UCSD-AML1 (cell line): ENCODE data around the gene POT1.

Source experiments
- DNase-seq: peaks from one replicate; lab custom pipeline; 2025; ENCODE audit not compliant: unreplicated experiment; lab: John Stamatoyannopoulos, UW

Gene POT1

DNA sequence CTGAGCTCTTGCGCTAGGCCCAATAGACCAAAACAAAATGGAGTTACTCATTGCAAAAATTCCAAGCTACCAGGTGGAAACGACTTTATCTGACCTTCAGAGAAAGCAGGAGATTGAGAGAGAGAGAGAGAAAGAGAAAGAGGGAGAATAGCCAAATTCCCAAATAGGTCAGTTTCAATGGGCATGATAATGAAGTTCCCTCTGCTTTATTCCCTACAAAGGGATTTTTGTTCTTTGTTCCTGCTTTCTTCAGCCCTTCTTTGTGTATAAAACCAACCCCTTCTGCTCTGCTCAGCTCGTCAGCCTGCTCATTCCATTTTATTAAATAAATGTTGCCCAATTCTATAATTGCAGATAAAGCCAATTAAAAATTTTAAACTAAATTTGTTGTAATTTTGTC, 119.0 kb downstream of the POT1 start:
- no peak for DNase-seq

- DNase-seq = no peak
Observed at GRCh38 chr7:124808206-124808605, 121.4 kb downstream of the POT1 start.

GRCh38 chr7:124801330-124801895, 128.2 kb downstream of the POT1 start:
- DNase-seq = no peak

DNA sequence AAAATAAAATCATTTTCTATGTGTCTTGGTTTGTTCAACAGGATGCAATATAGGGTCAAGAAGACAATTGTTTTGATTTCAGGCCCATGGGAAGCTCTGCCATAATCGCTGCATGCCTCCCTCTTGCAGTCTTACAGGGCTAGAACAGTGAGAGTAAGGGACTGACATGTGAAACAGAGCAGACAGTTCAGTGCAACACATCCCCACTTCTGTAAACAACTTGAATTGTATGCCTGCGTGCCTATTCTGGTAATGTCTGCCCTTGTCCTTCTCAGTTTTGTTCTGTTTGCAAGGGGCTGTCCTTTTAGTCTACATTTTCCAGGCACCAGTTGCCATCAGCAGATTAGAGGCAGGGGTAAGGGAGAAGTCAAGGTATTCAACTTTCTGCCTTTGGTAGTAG, 129.2 kb downstream of the POT1 start:
- DNase-seq = no peak

DNA sequence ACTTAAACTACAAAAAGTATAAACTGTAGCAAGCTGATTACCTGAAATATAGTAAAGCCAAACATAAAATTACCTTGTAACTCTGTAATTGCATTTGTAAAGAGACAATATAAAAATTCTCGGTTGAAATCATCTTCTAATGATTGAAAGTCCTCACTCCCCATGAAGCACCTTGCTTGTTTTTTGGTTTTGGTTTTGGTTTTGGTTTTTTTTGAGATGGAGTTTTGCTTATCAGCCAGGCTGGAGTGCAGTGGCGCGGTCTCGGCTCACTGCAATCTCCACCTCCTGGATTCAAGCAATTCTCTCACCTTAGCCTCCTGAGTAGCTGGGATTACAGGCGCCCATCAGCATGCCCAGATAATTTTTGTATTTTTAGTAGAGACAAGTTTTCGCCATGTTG, 130.2 kb downstream of the POT1 start:
- DNase-seq = no peak

GRCh38 chr7:124796771-124797170, 132.9 kb downstream of the POT1 start:
- no peak for DNase-seq

DNA sequence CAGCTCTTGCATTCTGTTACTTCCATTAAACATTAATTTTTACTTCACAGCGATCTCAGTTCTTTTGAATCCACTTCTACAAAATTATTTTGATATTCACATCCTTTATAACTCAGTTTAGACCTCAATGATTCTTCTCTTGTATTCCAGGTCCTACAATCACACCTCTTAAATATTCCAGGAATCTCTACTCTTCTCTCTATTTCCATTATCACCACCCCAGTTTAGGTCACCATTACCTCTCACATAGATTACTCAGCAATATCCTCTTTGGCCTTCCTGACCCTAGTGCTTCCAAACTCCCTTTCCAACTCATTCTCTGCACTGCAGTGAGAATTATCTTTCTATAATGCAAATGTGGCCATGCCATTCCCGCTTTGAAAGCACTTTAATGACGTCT, 136.9 kb downstream of the POT1 start:
- DNase-seq = no peak

- DNase-seq = no peak
Observed at GRCh38 chr7:124792002-124792401, 137.6 kb downstream of the POT1 start.

GRCh38 chr7:124791426-124791825, 138.2 kb downstream of the POT1 start:
- no peak for DNase-seq

DNA sequence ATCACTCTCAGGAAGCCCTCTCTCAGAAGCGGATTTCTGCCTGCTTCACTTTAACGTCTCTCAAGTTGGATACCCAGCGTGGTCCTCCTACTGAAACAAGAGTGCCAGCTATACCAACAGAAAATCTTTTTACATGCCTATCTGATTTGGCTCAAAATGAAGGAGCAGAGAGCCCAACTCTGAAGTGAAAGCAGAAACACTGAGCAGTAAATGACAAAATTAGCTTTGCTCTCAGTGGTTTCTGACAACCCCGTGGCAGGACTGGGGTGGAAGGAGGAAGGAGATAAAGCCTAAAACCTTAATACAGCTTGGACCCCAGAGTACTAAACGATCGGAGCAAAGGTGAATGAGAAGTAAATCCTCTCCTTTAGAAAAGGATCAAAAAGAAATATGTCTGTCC, 139.0 kb downstream of the POT1 start:
- no peak for DNase-seq

DNA sequence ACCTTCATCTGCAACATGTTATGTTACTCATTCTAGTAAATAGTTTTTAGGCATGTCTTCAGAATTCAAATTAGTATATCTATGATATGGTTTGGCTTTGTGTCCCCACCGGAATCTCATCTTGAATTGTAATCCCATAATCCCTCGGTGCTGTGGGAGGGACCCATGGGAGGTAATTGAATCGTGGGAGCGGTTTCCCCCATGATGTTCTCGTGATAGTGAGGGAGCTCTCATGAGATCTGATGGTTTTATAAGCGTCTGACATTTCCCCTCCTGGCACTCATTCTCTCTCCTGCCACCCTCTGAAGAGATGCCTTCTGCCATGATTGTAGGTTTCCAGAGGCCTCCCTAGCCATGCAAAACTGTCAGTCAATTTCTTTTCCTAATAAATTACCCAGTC, 143.6 kb downstream of the POT1 start:
- DNase-seq = no peak

GRCh38 chr7:124784879-124785818, 144.5 kb downstream of the POT1 start:
- DNase-seq = peak; percentile 5

- peak; percentile 27 for DNase-seq
Observed at GRCh38 chr7:124783271-124783670, 146.4 kb downstream of the POT1 start.

- DNase-seq = no peak
Observed at GRCh38 chr7:124781907-124782734, 147.5 kb downstream of the POT1 start.

GRCh38 chr7:124781418-124781817, 148.2 kb downstream of the POT1 start:
- no peak for DNase-seq

DNA sequence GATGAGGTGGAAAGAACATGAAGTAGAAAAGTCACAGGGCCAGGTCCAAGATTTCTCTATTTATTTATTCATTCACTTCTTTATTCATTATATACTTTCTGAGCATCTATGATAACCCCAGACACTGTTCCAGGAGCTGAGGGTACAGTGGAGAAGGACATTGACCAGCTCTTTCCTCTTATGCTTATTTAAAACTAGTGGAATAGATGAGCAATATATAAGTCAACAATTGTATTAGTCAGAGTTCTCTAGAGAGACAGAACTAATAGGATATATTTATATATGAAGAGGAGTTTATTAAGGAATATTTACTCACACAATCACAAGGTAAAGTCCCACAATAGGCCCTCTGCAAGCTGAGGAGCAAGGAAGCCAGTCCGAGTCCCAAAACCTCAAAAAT, 149.0 kb downstream of the POT1 start:
- DNase-seq = no peak

- DNase-seq = no peak
Observed at GRCh38 chr7:124780056-124780455, 149.6 kb downstream of the POT1 start.

DNA sequence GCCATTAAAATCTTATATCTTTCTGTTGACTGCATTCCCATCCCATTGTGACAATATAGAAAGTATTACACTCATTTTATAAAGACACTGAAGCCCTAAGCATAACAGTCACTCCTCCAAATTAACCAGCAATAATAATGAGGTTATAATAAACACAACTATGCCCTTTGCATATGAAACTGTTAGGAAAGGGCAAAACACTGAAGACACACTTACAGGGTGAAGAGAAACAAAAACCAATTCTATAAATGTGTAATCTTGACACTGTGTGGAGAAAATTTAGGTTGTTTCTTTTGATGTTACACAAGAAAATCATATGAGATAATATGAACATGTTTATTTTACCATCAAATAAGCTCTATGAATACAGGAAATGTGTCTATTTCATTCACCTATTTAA, 150.0 kb downstream of the POT1 start:
- DNase-seq = no peak

DNA sequence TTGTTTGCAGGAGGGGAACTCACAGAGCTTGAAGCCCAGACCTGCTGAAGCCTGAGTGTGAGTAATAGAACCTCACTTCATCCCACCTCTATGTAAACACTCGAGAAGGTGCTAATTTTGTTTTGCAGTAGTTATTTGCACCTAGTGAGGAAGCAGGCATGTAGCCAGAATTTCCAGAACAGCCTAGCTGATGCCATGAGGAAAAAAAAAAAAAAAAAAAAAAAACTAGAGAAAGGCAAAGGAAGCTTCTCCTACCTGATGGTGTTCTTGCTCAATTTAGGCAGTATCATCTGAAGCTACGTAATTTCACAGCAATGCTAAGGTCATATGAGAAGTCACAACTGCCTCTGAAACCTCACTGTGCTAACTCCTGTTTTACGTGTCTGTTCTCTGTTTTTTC, 150.4 kb downstream of the POT1 start:
- DNase-seq = no peak

DNA sequence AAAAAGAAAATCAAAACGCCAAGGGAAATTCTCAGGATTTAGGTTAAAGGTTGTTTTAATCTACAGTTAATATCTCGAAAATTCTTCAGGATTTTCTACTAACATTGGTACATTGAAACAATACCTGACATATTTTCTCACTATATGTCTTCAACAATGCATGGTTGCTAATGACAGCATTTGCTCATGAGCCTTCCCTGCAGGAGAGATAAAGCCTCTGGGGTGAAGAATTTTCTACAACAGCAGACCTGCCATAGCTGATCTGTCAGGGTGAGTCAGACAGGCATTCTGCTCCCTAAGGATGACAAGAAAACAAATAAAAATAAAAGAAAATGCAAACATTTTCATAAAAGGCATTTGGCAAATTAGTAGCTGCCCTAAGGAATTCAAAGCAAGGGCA, 152.4 kb downstream of the POT1 start:
- DNase-seq = no peak

DNA sequence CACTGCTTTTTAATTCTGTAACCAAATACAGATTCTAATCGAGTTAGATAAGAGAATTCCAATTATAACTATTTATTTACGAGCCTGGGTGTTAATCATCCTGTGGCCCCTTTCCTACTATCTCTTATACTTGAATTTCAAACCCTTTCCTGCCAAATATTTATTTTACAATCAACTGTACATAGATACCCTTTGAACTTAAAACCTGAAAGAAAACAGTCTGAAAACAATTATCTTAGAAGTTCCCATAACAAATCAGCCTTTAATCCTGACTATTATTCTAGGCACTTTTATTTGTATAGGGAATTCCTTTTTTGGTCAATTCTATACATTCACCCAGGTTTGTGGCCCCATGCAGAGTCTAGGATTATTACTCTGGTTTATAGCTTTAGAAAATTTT, 153.5 kb downstream of the POT1 start:
- DNase-seq = no peak

- no peak for DNase-seq
Observed at GRCh38 chr7:124775422-124775821, 154.2 kb downstream of the POT1 start.
